Lung (tissue), 12 donors: ENCODE measurements around the gene CDC14A. TPM values are rescaled to one million over a fixed set of nuclear protein-coding genes. Genes with fewer than 3 reads are reported as not detected.

Experiments used
- ATAC-seq: fragments of 200-7000 bp; cut with Tn5 transposase; one replicate; pipeline ENCODE4 v1.9.1; 2020; ENCODE audit warnings: moderate number of reproducible peaks; ENCODE audit not compliant: insufficient read depth, low FRiP score
- DNase-seq, 3 donors: peaks; one replicate each; pipeline ENCODE4 v3.0.0-alpha.2; 2013 to 2017
- H3K27ac ChIP-seq, 2 donors: one replicate each; pipeline ENCODE4 v1.5.1; 2013; ENCODE audit warnings: mild to moderate bottlenecking in 2 of 2, moderate library complexity in 2 of 2, control low read depth in 1 of 2, inconsistent platforms in 1 of 2, low read depth in 1 of 2, low read length in 1 of 2
- H3K27me3 ChIP-seq, 3 donors: one replicate each; pipeline ENCODE4 v1.5.1; 2013; ENCODE audit warnings: low read length in 2 of 3; ENCODE audit not compliant: control insufficient read depth in 3 of 3, insufficient read depth in 3 of 3
- H3K36me3 ChIP-seq, 4 donors: one replicate each; pipeline ENCODE4 v1.5.1; 2013; ENCODE audit warnings: low read length in 4 of 4, mild to moderate bottlenecking in 1 of 4, moderate library complexity in 1 of 4; ENCODE audit not compliant: control insufficient read depth in 4 of 4, insufficient read depth in 4 of 4
- H3K4me1 ChIP-seq, 5 donors: one replicate each; pipeline ENCODE4 v1.5.1; 2013; ENCODE audit warnings: low read length in 5 of 5, mild to moderate bottlenecking in 2 of 5, moderate library complexity in 1 of 5; ENCODE audit not compliant: control insufficient read depth in 5 of 5, insufficient read depth in 5 of 5
- H3K4me3 ChIP-seq: one replicate; pipeline ENCODE4 v1.5.1; 2013; ENCODE audit warnings: mild to moderate bottlenecking, control low read depth, moderate library complexity
- H3K9ac ChIP-seq, 2 donors: one replicate each; pipeline ENCODE4 v1.5.1; 2013; ENCODE audit warnings: low read length in 2 of 2, control low read depth in 1 of 2; ENCODE audit not compliant: insufficient read depth in 1 of 2
- H3K9me3 ChIP-seq, 4 donors: one replicate each; pipeline ENCODE4 v1.5.1; 2013; ENCODE audit warnings: low read length in 3 of 4, mild to moderate bottlenecking in 1 of 4, moderate library complexity in 1 of 4; ENCODE audit not compliant: control insufficient read depth in 4 of 4, insufficient read depth in 3 of 4
- CTCF ChIP-seq: IDR thresholded peaks from 2 replicates; pipeline ENCODE4 v1.5.1; 2012; ENCODE audit warnings: mild to moderate bottlenecking; ENCODE audit errors: control extremely low read depth, extremely low read depth
- WGBS, 2 donors: extraction: QIAGEN DNeasy Blood & Tissue Kit; methylation state at CpG; one replicate each; pipeline ENCODE4 v1.1.7; 2013; 5-methylcytosine and 5-hydroxymethylcytosine counted together
- polyA plus RNA-seq, 2 donors: library from polyadenylated mRNA; stranded (reverse); fragments of 200-250 nt; gene quantifications; one replicate each; pipeline ENCODE4 v1.2.1, GENCODE V29; 2013
- total RNA-seq, 2 donors: library from RNA; depleted of rRNA in 1 of 2; stranded (reverse); fragments of >200 nt in 1 of 2; gene quantifications; one replicate each; pipeline ENCODE4 v1.2.1, GENCODE V29; 2014 to 2021
- donor health status: control.
- donor health status: control.
- donor health status: Bipolar disorder and iron deficiency.
- donor health status: healthy.
- donor health status: DM: yes; HTN: yes; CAD: no.

Gene CDC14A
- total and polyA plus RNA-seq, 4 donors = 3.6 to 45.4 (median 12.1) TPM

- no peaks in the 10 kb centered on the region for H3K9me3 ChIP-seq
- peaks cover 0 to 10% (median 2%) of the 10 kb centered on the region in 4 donors for H3K36me3 ChIP-seq
- ATAC-seq (no peak), DNase-seq (no peak)
- H3K4me3 ChIP-seq = no peak overlapping the region
- no peak overlapping the region for H3K9ac ChIP-seq
- H3K4me1 ChIP-seq = peaks cover 1 to 17% (median 5%) of the 10 kb centered on the region in 5 donors
- H3K27me3 ChIP-seq = no peaks in the 10 kb centered on the region
- TF ChIP-seq CTCF = no peak
- no peak overlapping the region for H3K27ac ChIP-seq
These were observed 160.6 kb downstream of the CDC14A start for GRCh38 chr1:100512803-100513352.

GRCh38 chr1:100516857-100517256, 164.6 kb downstream of the CDC14A start:
- Histone ChIP-seq H3K36me3 (peaks cover 0 to 2% (median under 1%) of the 10 kb centered on the region in 4 donors), H3K27me3 (no peaks in the 10 kb centered on the region), H3K4me1 (peaks cover 0 to 9% (median 0%) of the 10 kb centered on the region in 5 donors), H3K4me3 (no peak overlapping the region), H3K9me3 (no peaks in the 10 kb centered on the region), H3K9ac (no peak overlapping the region), H3K27ac (no peak overlapping the region)
- TF ChIP-seq CTCF = no peak
- WGBS, 2 donors = 60 to 71% methylated on average over 5 of the region's 5 CpGs
- ATAC-seq = no peak
- DNase-seq = no peak

GRCh38 chr1:100517515-100517914, 165.2 kb downstream of the CDC14A start:
- Histone ChIP-seq H3K4me1 (peaks cover 0 to 9% (median 0%) of the 10 kb centered on the region in 5 donors), H3K27me3 (no peaks in the 10 kb centered on the region), H3K4me3 (no peak overlapping the region), H3K9me3 (no peaks in the 10 kb centered on the region), H3K27ac (no peak overlapping the region), H3K36me3 (peaks cover 0 to 2% (median 0%) of the 10 kb centered on the region in 4 donors), H3K9ac (no peak overlapping the region)
- WGBS, 2 donors = 61 to 79% methylated on average over 1 of the region's 1 CpG
- no peak for ATAC-seq
- DNase-seq = peak in 2 of 3 donors; percentile 51
- TF ChIP-seq CTCF = no peak

GRCh38 chr1:100518023-100518422, 165.7 kb downstream of the CDC14A start:
- DNase-seq = no peak
- no peak for TF ChIP-seq CTCF
- no peak overlapping the region for H3K4me3 ChIP-seq
- H3K27me3 ChIP-seq = no peaks in the 10 kb centered on the region
- H3K27ac ChIP-seq = no peak overlapping the region
- H3K9ac ChIP-seq = no peak overlapping the region
- WGBS, 2 donors = 35 to 55% methylated on average over 2 of the region's 2 CpGs
- no peaks in the 10 kb centered on the region for H3K9me3 ChIP-seq
- peaks cover 0 to 9% (median 0%) of the 10 kb centered on the region in 5 donors for H3K4me1 ChIP-seq
- peaks cover 0 to 2% (median 0%) of the 10 kb centered on the region in 4 donors for H3K36me3 ChIP-seq
- no peak for ATAC-seq
